ENCODE results near the gene SFT2D1.

SFT2D1 gene

GRCh38 chr6:166305562-166306117 lies 36.7 kb downstream of the SFT2D1 start:
- DNase-seq = no peak

- no peak for DNase-seq
These were observed 38.2 kb downstream of the SFT2D1 start for GRCh38 chr6:166304106-166304505.

GRCh38 chr6:166301611-166302529 lies 40.5 kb downstream of the SFT2D1 start:
- DNase-seq = no peak

- DNase-seq = no peak
These were observed 41.9 kb downstream of the SFT2D1 start for GRCh38 chr6:166300357-166300987.

- DNase-seq = no peak
These were observed 44.7 kb downstream of the SFT2D1 start for GRCh38 chr6:166297606-166298005.

- DNase-seq = no peak
These were observed 46.1 kb downstream of the SFT2D1 start for GRCh38 chr6:166296035-166296883.

DNA sequence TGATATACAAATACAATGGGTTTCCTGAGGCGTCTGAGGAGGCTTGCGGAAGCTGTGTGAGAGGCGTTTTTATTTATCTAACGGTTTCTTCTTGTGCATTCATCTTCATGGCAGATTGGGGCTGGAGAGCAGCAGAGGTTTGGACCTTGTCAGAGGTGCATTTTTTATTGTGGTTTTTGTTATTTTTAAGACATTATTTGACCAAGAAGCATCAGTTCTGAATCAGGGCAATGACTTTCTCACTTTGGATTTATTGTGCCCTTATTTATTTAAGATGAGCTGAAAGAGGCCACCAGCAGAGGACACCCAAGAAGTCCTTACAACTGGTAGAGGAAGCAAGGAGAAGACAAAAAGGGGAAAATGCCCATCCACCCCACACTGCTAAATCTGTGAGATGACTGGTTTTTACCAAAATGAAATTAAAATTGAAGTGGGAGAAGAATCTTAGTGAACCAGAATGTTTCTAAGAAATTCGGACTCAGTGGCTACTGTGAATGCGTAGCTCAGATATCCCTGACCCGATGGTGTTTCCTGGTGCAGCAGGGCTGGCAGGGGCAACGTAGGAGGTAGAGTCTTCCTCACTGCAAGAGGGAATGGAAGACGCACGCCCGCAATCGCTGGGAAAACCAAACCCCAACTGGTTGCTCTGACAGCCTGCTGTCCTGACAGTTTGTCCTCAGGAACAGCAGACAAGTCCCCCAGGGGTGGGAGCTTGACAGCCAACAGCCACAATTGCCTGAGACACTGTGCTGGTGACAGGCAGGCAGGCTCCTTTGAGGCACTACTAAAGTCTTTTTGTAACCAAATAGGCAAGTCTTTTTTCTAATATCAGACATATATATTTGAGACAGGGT lies 48.4 kb downstream of the SFT2D1 start:
- DNase-seq = no peak

- no peak for DNase-seq
These were observed 52.9 kb downstream of the SFT2D1 start for GRCh38 chr6:166289207-166290060.

DNA sequence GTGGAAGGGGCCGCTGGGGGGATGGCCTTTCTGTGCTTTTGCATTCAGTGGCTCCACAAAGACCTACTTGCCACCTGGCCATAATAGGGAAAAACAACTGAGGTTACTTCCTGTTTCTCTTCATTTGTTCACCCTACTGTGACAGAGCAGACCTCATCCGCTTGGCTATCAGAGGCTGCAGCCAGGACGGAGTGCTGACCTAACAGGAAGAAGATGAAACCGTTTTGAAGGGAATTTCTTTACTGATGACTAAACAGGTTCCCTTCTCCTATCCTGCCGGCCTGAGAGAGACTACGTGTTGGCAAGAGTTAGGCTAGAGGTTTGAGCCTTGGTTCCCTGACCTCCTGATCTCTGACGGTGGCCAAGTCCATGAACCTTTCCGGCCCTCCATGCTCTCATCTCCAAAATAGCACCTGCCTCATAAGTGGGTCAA lies 55.5 kb downstream of the SFT2D1 start:
- DNase-seq = no peak

DNA sequence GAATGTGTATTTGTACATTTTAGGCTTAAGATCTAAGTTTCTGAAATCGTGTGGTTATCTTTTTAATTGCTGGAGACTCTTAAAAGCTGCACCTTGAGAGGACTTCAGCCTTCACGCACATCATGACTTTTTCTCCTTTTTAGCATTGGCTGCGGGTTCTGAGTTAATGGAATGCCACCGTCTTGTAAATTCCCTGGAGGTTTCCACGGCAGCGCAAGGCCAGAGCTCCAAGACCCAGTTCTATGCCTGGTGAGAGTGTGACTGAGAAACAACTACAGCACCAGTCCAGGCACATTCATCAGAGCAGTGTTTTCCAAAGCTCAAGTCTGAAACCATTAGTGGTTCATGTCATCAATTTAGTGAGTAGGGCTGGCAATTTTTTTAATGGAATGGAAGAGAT lies 57.1 kb downstream of the SFT2D1 start:
- no peak for DNase-seq

GRCh38 chr6:166284640-166285039 lies 57.7 kb downstream of the SFT2D1 start:
- DNase-seq = no peak

DNA sequence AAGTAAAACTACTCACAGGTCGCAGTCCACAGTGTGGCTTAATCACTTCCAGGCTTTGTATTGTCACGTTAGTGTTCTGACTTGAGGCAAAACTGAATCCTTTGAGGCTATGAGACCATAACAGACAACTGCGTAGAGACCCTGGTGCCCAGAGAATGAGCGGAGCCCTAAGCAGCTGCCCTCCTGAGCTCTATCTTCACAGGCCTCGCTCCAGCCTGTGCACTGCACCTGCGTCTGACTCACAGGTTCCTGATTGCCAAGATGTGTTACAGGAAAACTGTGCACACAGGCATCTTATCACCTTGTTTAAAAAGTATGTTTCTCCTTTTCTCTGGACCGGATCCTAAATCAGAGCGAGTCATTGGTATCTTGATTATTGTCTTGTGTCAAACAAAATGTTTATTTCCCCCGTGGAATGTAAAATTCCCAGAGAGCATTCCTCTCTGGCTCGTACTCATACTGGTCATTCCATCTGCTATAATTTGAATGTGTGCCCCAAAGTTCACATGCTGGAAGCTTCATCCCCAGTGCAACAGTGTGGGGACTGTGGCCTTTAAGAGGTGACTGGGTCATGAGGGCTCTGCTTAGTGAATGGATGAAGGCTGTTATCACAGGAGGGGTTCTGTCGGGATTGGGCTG lies 59.8 kb downstream of the SFT2D1 start:
- DNase-seq = no peak

GRCh38 chr6:166281104-166281503 lies 61.2 kb downstream of the SFT2D1 start:
- no peak for DNase-seq

DNA sequence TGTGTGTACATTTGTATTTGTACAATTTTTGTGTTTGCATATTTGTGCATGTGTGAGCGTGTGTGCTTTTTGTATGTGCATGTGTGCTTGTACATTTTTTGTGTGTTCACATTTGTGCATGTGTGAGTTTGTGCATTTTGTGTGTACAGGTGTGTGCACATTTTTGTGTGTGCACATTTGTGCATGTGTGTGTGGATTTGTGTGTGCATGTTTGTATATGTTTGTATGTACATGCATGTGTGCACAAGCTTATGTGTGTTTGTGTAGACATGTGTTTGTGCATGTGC lies 63.0 kb downstream of the SFT2D1 start:
- DNase-seq = no peak

DNA sequence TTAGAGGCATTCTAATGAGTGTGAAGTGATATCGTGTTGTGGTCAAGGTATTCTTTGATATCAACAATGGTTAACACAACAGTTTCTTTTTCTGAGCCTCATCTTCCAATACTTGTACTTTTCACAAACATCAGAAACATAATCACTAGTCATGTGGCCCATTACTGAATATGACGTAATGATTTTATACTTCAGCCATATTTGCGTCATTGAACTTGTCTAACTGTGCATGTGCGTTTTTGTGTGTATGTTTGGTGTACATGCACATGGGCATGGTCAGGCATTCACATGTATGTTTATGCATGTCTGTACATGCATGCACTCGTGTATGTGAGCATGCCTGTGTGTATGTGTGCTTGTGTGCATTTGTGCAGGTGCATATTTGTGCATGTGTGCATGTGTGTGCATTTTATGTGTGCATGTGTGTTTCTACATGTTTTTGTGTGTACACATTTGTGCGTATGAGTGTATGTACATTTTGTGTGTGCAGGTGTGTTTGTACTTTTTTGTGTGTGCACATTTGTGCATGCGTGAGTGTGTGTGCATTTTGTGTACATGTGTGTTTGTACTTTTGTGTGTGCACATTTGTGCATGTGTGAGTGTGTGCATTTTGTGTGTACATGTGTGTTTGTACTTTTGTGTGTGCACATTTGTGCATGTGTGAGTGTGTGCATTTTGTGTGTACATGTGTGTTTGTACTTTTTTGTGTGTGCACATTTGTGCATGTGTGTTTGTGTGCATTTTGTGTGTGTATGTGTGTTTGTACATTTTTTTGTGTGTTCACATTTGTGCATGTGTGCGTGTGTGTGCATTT lies 63.6 kb downstream of the SFT2D1 start:
- no peak for DNase-seq

DNA sequence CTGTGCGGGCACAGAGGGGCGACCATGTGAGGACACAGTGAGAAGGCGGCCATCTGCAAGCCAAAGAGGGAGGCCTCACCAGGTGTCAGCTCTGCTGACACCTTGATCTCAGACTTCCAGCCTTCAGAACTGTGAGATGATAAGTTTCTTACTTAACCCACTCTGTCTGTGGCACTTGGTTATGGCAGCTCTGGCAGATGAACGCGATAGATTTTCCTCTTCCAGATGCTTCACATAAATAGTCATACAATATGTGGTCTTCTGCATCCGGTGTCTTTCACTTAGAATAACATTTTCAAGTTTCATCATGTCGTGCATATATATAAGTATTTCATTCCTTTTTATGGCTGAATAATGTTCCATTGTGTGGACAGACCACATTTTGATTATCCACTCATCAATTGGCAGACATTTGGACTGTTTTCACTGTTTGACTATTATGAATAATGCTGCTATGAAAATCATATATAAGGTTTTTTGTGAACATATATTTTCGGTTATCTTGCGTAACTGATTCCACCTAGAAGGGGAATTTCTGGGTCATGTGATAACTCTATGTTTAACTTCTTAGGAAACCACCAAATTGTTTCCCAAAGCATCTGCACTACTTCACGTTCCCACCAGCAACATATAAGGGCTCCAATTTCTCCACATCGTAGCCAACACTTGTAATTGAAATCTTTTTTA lies 64.3 kb downstream of the SFT2D1 start:
- no peak for DNase-seq

DNA sequence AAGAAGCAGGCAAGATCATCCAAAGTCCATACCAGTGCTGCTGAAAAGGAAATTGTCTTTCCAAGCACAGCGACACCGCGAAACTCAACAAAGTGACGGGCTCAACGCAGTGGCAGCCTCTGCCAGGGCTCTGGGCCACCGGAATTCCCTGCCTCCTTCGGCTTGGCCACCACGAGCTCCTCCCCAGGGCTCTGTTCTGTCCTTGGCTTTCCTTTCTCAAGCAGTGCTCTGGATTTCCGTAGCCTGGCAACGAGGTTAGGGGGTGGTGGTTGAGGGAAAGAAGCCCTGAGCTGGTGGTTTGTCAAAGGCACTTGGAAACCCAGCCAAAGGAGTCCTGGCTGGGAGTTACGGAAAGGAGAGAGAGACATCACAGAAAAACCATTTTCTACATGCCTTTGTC lies 65.3 kb downstream of the SFT2D1 start:
- no peak for DNase-seq

DNA sequence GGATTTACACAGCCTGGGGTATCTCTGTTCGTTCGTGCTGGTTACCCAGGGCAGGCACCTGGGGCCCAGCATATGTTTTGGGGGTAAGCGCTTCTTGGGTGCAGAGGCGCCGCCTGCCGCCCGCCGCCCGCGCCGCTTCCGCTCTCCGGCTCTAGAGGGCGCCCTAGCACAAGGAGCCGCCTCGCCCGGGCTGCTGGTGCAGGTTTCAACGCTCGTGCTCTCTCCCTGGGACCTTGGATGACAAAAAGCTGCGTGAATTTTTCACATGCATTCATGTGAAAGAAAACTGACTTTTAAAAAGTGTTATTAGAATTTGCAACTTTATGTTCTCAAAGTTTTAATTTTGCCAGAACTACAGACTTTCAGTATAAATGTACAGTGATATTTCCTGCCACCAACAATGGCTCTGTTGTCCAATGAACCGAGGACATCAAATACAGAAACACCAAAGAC lies 66.6 kb downstream of the SFT2D1 start:
- DNase-seq = peak; percentile 55

- no peak for DNase-seq
These were observed 67.5 kb downstream of the SFT2D1 start for GRCh38 chr6:166274739-166275370.

All from activated gamma-delta T cell (primary cell).